Activated B cell treated with CpG ODN at 0.5 μM for 24 hours (primary cell): ENCODE results near the gene NAA16. TPM values are rescaled to one million over a fixed set of nuclear protein-coding genes. Genes with fewer than 3 reads are reported as not detected.

Experiments used
- ATAC-seq: fragments of 200-7000 bp; cut with Tn5 transposase; one replicate; pipeline ENCODE4 v1.10.0; 2021; ENCODE audit warnings: low read depth, mild to moderate bottlenecking, moderate library complexity
- CTCF ChIA-PET: fragments of 350-600 bp; sonication (Branson Sonifier 250); formaldehyde crosslinking; loops from one replicate; lab custom pipeline; 2021; ENCODE audit warnings: antibody characterized with exemption; lab: Charles Lee
- POLR2A ChIA-PET: fragments of 350-600 bp; sonication (Branson Sonifier 250); formaldehyde crosslinking; loops from one replicate; lab custom pipeline; 2021; ENCODE audit warnings: antibody characterized with exemption; lab: Charles Lee
- DNase-seq: peaks from one replicate; pipeline ENCODE4 v3.0.0; 2022
- H3K27ac Mint-ChIP-seq: one replicate; pipeline ENCODE4 v1.8.0; 2020; ENCODE audit warnings: mixed read lengths
- H3K27me3 Mint-ChIP-seq: one replicate; pipeline ENCODE4 v1.8.0; 2021; ENCODE audit warnings: mixed read lengths
- H3K36me3 Mint-ChIP-seq: one replicate; pipeline ENCODE4 v1.8.0; 2021; ENCODE audit warnings: low read depth, mixed read lengths
- H3K4me1 Mint-ChIP-seq: one replicate; pipeline ENCODE4 v1.8.0; 2021; ENCODE audit warnings: mixed read lengths
- H3K4me3 Mint-ChIP-seq: one replicate; pipeline ENCODE4 v1.8.0; 2020; ENCODE audit warnings: mild to moderate bottlenecking, mixed read lengths
- H3K9me3 Mint-ChIP-seq: one replicate; pipeline ENCODE4 v1.8.0; 2020; ENCODE audit warnings: mixed read lengths
- CTCF ChIP-seq: fragments of 200-600 bp; IDR thresholded peaks from one replicate; pipeline ENCODE4 v1.8.0; 2022; ENCODE audit warnings: antibody characterized with exemption, mild to moderate bottlenecking
- intact Hi-C: fragments of 100-400 bp; cut with micrococcal nuclease; formaldehyde crosslinking; loops from one replicate; pipeline ENCODE4 v1.15.1; 2024
- total RNA-seq: library from RNA; stranded (reverse); gene quantifications from 2 replicates; pipeline ENCODE4 v1.2.3, GENCODE V29; 2022

Gene NAA16
- total RNA-seq, 1 donor from 2014 or later: 21.4 TPM

GRCh38 chr13:41311406-41312175, 524 bp downstream of the NAA16 start:
- intact Hi-C loops: loop anchor here (1.0 to 10.0 kb wide), 17 partner anchors 29 to 1666 kb away; partner anchors contain the start of genes AKAP11, COG6, DGKH and ELF1
- ATAC-seq (peak; percentile 45), DNase-seq (no peak)
- Mint-ChIP-seq H3K27me3 (no peaks in the 10 kb centered on the region), H3K27ac (peak overlapping the region; percentile 90), H3K36me3 (peaks cover 7% of the 10 kb centered on the region), H3K4me3 (peak overlapping the region; percentile 96), H3K9me3 (no peaks in the 10 kb centered on the region), H3K4me1 (peaks cover 44% of the 10 kb centered on the region)
- ChIA-PET POLR2A (no interaction called here), CTCF (no interaction called here)
- no peak for TF ChIP-seq CTCF

GRCh38 chr13:41312176-41312500, 1.1 kb downstream of the NAA16 start:
- intact Hi-C loops: loop anchor here (5.0 to 10.0 kb wide), 7 partner anchors 330 to 1665 kb away; partner anchors contain the start of genes AKAP11, COG6 and MRPS31
- ChIA-PET POLR2A (no interaction called here), CTCF (no interaction called here)
- no peak for DNase-seq
- Mint-ChIP-seq H3K36me3 (peaks cover 8% of the 10 kb centered on the region), H3K27ac (peak overlapping the region; percentile 85), H3K4me3 (peak overlapping the region; percentile 96), H3K4me1 (peaks cover 49% of the 10 kb centered on the region), H3K9me3 (no peaks in the 10 kb centered on the region), H3K27me3 (no peaks in the 10 kb centered on the region)
- TF ChIP-seq CTCF: no peak
- no peak for ATAC-seq

GRCh38 chr13:41313117-41313516, 2.0 kb downstream of the NAA16 start:
- ATAC-seq (no peak), DNase-seq (no peak)
- Mint-ChIP-seq H3K27me3 (no peaks in the 10 kb centered on the region), H3K4me1 (peaks cover 51% of the 10 kb centered on the region), H3K4me3 (no peak overlapping the region), H3K27ac (no peak overlapping the region), H3K9me3 (no peaks in the 10 kb centered on the region), H3K36me3 (peaks cover 13% of the 10 kb centered on the region)
- ChIA-PET POLR2A (interaction anchor here (1.1 kb wide), 1 partner anchor 959 kb away, joined by 3 read pairs; the partner anchor contains the start of gene AKAP11), CTCF (no interaction called here)
- intact Hi-C loops: loop anchor here (5.0 to 10.0 kb wide), 7 partner anchors 331 to 1664 kb away; partner anchors contain the start of genes AKAP11, COG6 and MRPS31
- no peak for TF ChIP-seq CTCF

- Mint-ChIP-seq H3K4me3 (peak overlapping the region; percentile 11), H3K27me3 (no peaks in the 10 kb centered on the region), H3K9me3 (no peaks in the 10 kb centered on the region), H3K36me3 (peaks cover 13% of the 10 kb centered on the region), H3K4me1 (peaks cover 51% of the 10 kb centered on the region), H3K27ac (no peak overlapping the region)
- DNase-seq (no peak), ATAC-seq (no peak)
- ChIA-PET POLR2A (interaction anchor here (0.7 to 1.1 kb wide), 2 partner anchors 239 to 958 kb away, joined by 3 to 4 read pairs; partner anchors contain the start of gene AKAP11), CTCF (no interaction called here)
- no peak for TF ChIP-seq CTCF
- intact Hi-C loops: loop anchor here (5.0 to 10.0 kb wide), 7 partner anchors 331 to 1664 kb away; partner anchors contain the start of genes AKAP11, COG6 and MRPS31
Observed at GRCh38 chr13:41313659-41314197, 2.7 kb downstream of the NAA16 start.

GRCh38 chr13:41315443-41316047, 4.5 kb downstream of the NAA16 start:
- H3K4me1 Mint-ChIP-seq: peaks cover 49% of the 10 kb centered on the region
- H3K27ac Mint-ChIP-seq: peak overlapping the region; percentile 19
- H3K9me3 Mint-ChIP-seq: no peaks in the 10 kb centered on the region
- CTCF ChIA-PET: no interaction called here
- DNase-seq (no peak), ATAC-seq (no peak)
- POLR2A ChIA-PET: no interaction called here
- peaks cover 17% of the 10 kb centered on the region for H3K36me3 Mint-ChIP-seq
- no peaks in the 10 kb centered on the region for H3K27me3 Mint-ChIP-seq
- intact Hi-C loops: loop anchor here (10.0 kb wide), 2 partner anchors 871 to 1661 kb away; partner anchors contain the start of gene COG6
- no peak overlapping the region for H3K4me3 Mint-ChIP-seq
- no peak for TF ChIP-seq CTCF
